Upper lobe of left lung (tissue), 6 donors: Measurements from ENCODE around the gene LIMCH1. TPM values are rescaled to one million over a fixed set of nuclear protein-coding genes. Genes with fewer than 3 reads are reported as not detected.

ENCODE experiments used
- ATAC-seq, 2 donors: fragments of 200-7000 bp; cut with Tn5 transposase; one replicate each; pipeline ENCODE4 v1.9.1; 2022; ENCODE audit warnings: mild to moderate bottlenecking in 2 of 2, moderate library complexity in 2 of 2; ENCODE audit not compliant: low FRiP score in 2 of 2
- DNase-seq, 2 donors: peaks; one replicate each; pipeline ENCODE4 v3.0.0-alpha.2; 2019 to 2020
- H3K27ac ChIP-seq, 4 donors: fragments of 200-600 bp; sonication (generic); one replicate each; pipeline ENCODE4 v1.5.1; 2016 to 2019
- H3K27me3 ChIP-seq, 4 donors: fragments of 200-600 bp; sonication (generic); one replicate each; pipeline ENCODE4 v1.5.1; 2017 to 2019
- H3K36me3 ChIP-seq, 4 donors: fragments of 200-600 bp; sonication (generic); one replicate each; pipeline ENCODE4 v1.5.1; 2016 to 2019
- H3K4me1 ChIP-seq, 4 donors: fragments of 200-600 bp; sonication (generic); one replicate each; pipeline ENCODE4 v1.5.1; 2018 to 2019
- H3K4me3 ChIP-seq, 4 donors: fragments of 200-600 bp; sonication (generic); one replicate each; pipeline ENCODE4 v1.5.1; 2017 to 2019; ENCODE audit warnings: mild to moderate bottlenecking in 2 of 4, moderate library complexity in 1 of 4
- H3K9me3 ChIP-seq, 4 donors: fragments of 200-600 bp; sonication (generic); one replicate each; pipeline ENCODE4 v1.5.1; 2018 to 2019
- CTCF ChIP-seq, 6 experiments: fragments of 450-650 bp in 4 of 6; fragments of 200-600 bp in 2 of 6; sonication (generic) in 2 of 6; IDR thresholded peaks; one replicate each; pipeline ENCODE4 v1.5.1; 2016 to 2019; ENCODE audit warnings: antibody characterized with exemption in 6 of 6
- EP300 ChIP-seq, 4 donors: sonication (generic); formaldehyde crosslinking; IDR thresholded peaks; one replicate each; pipeline ENCODE4 v1.5.1; 2017; ENCODE audit warnings: antibody characterized with exemption in 4 of 4, control low read depth in 2 of 4
- POLR2A ChIP-seq, 4 donors: fragments of 450-650 bp; IDR thresholded peaks; one replicate each; pipeline ENCODE4 v1.5.1; 2016 to 2017; ENCODE audit warnings: antibody characterized with exemption in 4 of 4, mild to moderate bottlenecking in 2 of 4
- POLR2AphosphoS5 ChIP-seq, 2 donors: sonication (generic); formaldehyde crosslinking; IDR thresholded peaks; one replicate each; pipeline ENCODE4 v1.5.1; 2017; ENCODE audit warnings: antibody characterized with exemption in 2 of 2
- WGBS, 2 donors: methylation state at CpG; one replicate each; pipeline ENCODE4 v1.1.5; 2017 to 2018; 5-methylcytosine and 5-hydroxymethylcytosine counted together
- total RNA-seq, 6 donors: library from RNA; depleted of rRNA in 4 of 6; stranded (reverse); fragments of >200 nt in 4 of 6; gene quantifications; one replicate each; pipeline versions ENCODE4 v1.1.0 to v1.2.1, GENCODE V29; 2016 to 2021
- donor health status: DM: no; HTN: no; CAD: no; lungs with moderate emphysema.
- donor health status: DM: no; HTN: yes; CAD: no; lungs with severe emphysema.

Gene LIMCH1
- total RNA-seq, 6 donors from 2014 or later: 231 to 598 (median 331) TPM

GRCh38 chr4:41609851-41610250 lies 71.9 kb downstream of the LIMCH1 start:
- no peak overlapping the region for H3K27ac ChIP-seq
- TF ChIP-seq EP300 (IDR thresholded peaks at IDR 0.05): no peak
- no peak for TF ChIP-seq CTCF (IDR thresholded peaks at IDR 0.05)
- no peak for TF ChIP-seq POLR2A (IDR thresholded peaks at IDR 0.05)
- no peak for TF ChIP-seq POLR2AphosphoS5 (IDR thresholded peaks at IDR 0.05)
- H3K4me1 ChIP-seq: peaks cover 15 to 19% (median 18%) of the 10 kb centered on the region in 4 donors
- H3K4me3 ChIP-seq: no peak overlapping the region
- no peaks in the 10 kb centered on the region for H3K9me3 ChIP-seq
- H3K36me3 ChIP-seq: peaks cover 0 to 19% (median 0%) of the 10 kb centered on the region in 4 donors
- WGBS, 2 donors: 91% methylated on average over 5 of the region's 5 CpGs
- DNase-seq: no peak
- no peak for ATAC-seq
- H3K27me3 ChIP-seq: no peaks in the 10 kb centered on the region

- H3K4me3 ChIP-seq: no peak overlapping the region
- H3K36me3 ChIP-seq: peaks cover 0 to 19% (median 0%) of the 10 kb centered on the region in 4 donors
- no peak for TF ChIP-seq EP300 (IDR thresholded peaks at IDR 0.05)
- no peak for TF ChIP-seq POLR2AphosphoS5 (IDR thresholded peaks at IDR 0.05)
- TF ChIP-seq CTCF (IDR thresholded peaks at IDR 0.05): no peak
- TF ChIP-seq POLR2A (IDR thresholded peaks at IDR 0.05): no peak
- H3K9me3 ChIP-seq: no peaks in the 10 kb centered on the region
- ATAC-seq (no peak), DNase-seq (no peak)
- H3K27ac ChIP-seq: no peak overlapping the region
- peaks cover 15 to 19% (median 18%) of the 10 kb centered on the region in 4 donors for H3K4me1 ChIP-seq
- H3K27me3 ChIP-seq: no peaks in the 10 kb centered on the region
- 92 to 98% methylated on average over 3 of the region's 3 CpGs for WGBS, 2 donors
These were observed 72.5 kb downstream of the LIMCH1 start for GRCh38 chr4:41610474-41610873.

GRCh38 chr4:41611124-41611838 lies 73.3 kb downstream of the LIMCH1 start:
- ATAC-seq (no peak), DNase-seq (no peak)
- no peak overlapping the region for H3K4me3 ChIP-seq
- WGBS, 2 donors: 87 to 91% methylated on average over 1 of the region's 1 CpG
- peak overlapping the region in 1 of 4 donors; percentile 38 for H3K27ac ChIP-seq
- peaks cover 0 to 15% (median 0%) of the 10 kb centered on the region in 4 donors for H3K36me3 ChIP-seq
- no peaks in the 10 kb centered on the region for H3K27me3 ChIP-seq
- H3K4me1 ChIP-seq: peaks cover 15 to 19% (median 18%) of the 10 kb centered on the region in 4 donors
- H3K9me3 ChIP-seq: no peaks in the 10 kb centered on the region
- TF ChIP-seq POLR2AphosphoS5 (IDR thresholded peaks at IDR 0.05) (no peak), EP300 (IDR thresholded peaks at IDR 0.05) (no peak), CTCF (IDR thresholded peaks at IDR 0.05) (no peak), POLR2A (IDR thresholded peaks at IDR 0.05) (no peak)

- Histone ChIP-seq H3K4me1 (peaks cover 15 to 19% (median 18%) of the 10 kb centered on the region in 4 donors), H3K27ac (peak overlapping the region in 2 of 4 donors; percentile 34 to 38), H3K9me3 (no peaks in the 10 kb centered on the region), H3K27me3 (no peaks in the 10 kb centered on the region), H3K4me3 (no peak overlapping the region), H3K36me3 (peaks cover 0 to 10% (median 0%) of the 10 kb centered on the region in 4 donors)
- TF ChIP-seq EP300 (IDR thresholded peaks at IDR 0.05) (no peak), POLR2AphosphoS5 (IDR thresholded peaks at IDR 0.05) (no peak)
- DNase-seq (peak in 1 of 2 donors; percentile 41), ATAC-seq (peak; percentile 65 to 72)
- WGBS, 2 donors: 44 to 52% methylated on average over 14 of the region's 14 CpGs
These were observed 74.2 kb downstream of the LIMCH1 start for GRCh38 chr4:41611881-41612871.

GRCh38 chr4:41613386-41613785 lies 75.4 kb downstream of the LIMCH1 start:
- H3K9me3 ChIP-seq: no peaks in the 10 kb centered on the region
- H3K27me3 ChIP-seq: no peaks in the 10 kb centered on the region
- DNase-seq (no peak), ATAC-seq (peak in 1 of 2 donors; percentile 67)
- 81 to 85% methylated on average over 15 of the region's 15 CpGs for WGBS, 2 donors
- H3K4me3 ChIP-seq: no peak overlapping the region
- H3K36me3 ChIP-seq: peaks cover 0 to 9% (median 0%) of the 10 kb centered on the region in 4 donors
- no peak overlapping the region for H3K27ac ChIP-seq
- TF ChIP-seq CTCF (IDR thresholded peaks at IDR 0.05) (no peak), EP300 (IDR thresholded peaks at IDR 0.05) (no peak), POLR2AphosphoS5 (IDR thresholded peaks at IDR 0.05) (no peak), POLR2A (IDR thresholded peaks at IDR 0.05) (no peak)
- H3K4me1 ChIP-seq: peaks cover 15 to 19% (median 18%) of the 10 kb centered on the region in 4 donors
